Measurements from ENCODE around the gene LRMDA.

DNA sequence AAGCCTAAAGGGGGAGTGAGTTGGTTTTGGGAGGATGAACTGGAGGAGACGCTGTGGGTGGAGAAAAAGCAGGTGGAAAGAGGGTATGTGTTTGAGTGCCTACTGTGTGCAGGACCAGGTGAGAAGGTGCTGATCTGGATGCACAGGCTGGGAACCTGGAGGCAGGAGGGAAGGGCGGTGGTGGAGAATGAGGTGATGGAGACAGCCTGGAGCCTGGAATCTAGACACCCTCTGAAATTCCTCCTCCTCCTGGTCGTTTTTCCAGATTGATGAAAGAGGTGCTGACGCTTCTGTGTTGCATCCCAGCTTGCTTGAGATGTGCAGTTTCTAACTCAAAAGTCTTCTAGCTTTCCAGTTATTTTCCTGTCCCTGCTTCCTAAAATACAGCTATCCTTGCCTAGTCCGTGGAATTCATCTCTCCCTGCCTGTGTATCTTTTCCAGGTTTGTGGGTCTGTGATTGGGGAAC lies 67.5 kb downstream of the LRMDA start:
- no peak for TF ChIP-seq POLR2AphosphoS5 (IDR thresholded peaks at IDR 0.05)
- TF ChIP-seq POLR2A (IDR thresholded peaks at IDR 0.05), result no peak
- TF ChIP-seq, protein P1, sequence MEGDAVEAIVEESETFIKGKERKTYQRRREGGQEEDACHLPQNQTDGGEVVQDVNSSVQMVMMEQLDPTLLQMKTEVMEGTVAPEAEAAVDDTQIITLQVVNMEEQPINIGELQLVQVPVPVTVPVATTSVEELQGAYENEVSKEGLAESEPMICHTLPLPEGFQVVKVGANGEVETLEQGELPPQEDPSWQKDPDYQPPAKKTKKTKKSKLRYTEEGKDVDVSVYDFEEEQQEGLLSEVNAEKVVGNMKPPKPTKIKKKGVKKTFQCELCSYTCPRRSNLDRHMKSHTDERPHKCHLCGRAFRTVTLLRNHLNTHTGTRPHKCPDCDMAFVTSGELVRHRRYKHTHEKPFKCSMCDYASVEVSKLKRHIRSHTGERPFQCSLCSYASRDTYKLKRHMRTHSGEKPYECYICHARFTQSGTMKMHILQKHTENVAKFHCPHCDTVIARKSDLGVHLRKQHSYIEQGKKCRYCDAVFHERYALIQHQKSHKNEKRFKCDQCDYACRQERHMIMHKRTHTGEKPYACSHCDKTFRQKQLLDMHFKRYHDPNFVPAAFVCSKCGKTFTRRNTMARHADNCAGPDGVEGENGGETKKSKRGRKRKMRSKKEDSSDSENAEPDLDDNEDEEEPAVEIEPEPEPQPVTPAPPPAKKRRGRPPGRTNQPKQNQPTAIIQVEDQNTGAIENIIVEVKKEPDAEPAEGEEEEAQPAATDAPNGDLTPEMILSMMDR (IDR thresholded peaks at IDR 0.05), result no peak
